K562 (cell line): ENCODE measurements around the gene HADHA. TPM values are rescaled to one million over a fixed set of nuclear protein-coding genes. Genes with fewer than 3 reads are reported as not detected.

Experiments
- HMGN3 ChIP-seq: IDR thresholded peaks from 2 replicates; pipeline ENCODE4 v1.6.1; 2011; ENCODE audit warnings: borderline replicate concordance, low read depth, mild to moderate bottlenecking, mixed read lengths, low read length; ENCODE audit not compliant: insufficient read length; ENCODE audit errors: extremely low read depth
- ZBTB2 ChIP-seq: fragments of 450-650 bp; IDR thresholded peaks from 2 replicates; pipeline ENCODE4 v1.6.1; 2016; ENCODE audit warnings: antibody characterized with exemption
- polyA plus RNA-seq, 8 experiments: library from polyadenylated mRNA; depleted of rRNA in 4 of 8; stranded (reverse) in 5 of 8; unstranded in 3 of 8; fragments of >200 nt; fragmentation: Nextera tagmentation in 2 of 8; fragmentation: Illumina TruSeq in 1 of 8; extraction: Ambion mirVana in 2 of 8; extraction: Trizol in 1 of 8; gene quantifications; 2 replicates each; pipeline versions ENCODE4 v1.2.1 to v1.2.3, GENCODE V29; 2011 to 2014; ENCODE audit warnings: inconsistent platforms in 1 of 8, missing spikeins in 1 of 8
- total RNA-seq, 7 experiments: library from RNA; depleted of rRNA in 6 of 7; stranded (reverse); fragments of >200 nt in 6 of 7; fragmentation: Illumina TruSeq in 2 of 7; extraction: Trizol in 2 of 7; gene quantifications; 2 replicates each; pipeline versions ENCODE4 v1.2.1 to v1.2.3, GENCODE V29; 2011 to 2021; ENCODE audit warnings: low replicate concordance in 1 of 7
- TF ChIP-seq, protein P1 (sequence below): fragments of 450-650 bp; IDR thresholded peaks from 2 replicates; pipeline ENCODE4 v1.6.1; 2016; ENCODE audit warnings: mild to moderate bottlenecking, moderate library complexity

The HADHA gene
- total and polyA plus RNA-seq, 9 of the 15 experiments (the other 6 are each of a cell fraction or from before 2014, with no cell fraction given), result 145 to 326 (median 202) TPM

- TF ChIP-seq, protein P1, sequence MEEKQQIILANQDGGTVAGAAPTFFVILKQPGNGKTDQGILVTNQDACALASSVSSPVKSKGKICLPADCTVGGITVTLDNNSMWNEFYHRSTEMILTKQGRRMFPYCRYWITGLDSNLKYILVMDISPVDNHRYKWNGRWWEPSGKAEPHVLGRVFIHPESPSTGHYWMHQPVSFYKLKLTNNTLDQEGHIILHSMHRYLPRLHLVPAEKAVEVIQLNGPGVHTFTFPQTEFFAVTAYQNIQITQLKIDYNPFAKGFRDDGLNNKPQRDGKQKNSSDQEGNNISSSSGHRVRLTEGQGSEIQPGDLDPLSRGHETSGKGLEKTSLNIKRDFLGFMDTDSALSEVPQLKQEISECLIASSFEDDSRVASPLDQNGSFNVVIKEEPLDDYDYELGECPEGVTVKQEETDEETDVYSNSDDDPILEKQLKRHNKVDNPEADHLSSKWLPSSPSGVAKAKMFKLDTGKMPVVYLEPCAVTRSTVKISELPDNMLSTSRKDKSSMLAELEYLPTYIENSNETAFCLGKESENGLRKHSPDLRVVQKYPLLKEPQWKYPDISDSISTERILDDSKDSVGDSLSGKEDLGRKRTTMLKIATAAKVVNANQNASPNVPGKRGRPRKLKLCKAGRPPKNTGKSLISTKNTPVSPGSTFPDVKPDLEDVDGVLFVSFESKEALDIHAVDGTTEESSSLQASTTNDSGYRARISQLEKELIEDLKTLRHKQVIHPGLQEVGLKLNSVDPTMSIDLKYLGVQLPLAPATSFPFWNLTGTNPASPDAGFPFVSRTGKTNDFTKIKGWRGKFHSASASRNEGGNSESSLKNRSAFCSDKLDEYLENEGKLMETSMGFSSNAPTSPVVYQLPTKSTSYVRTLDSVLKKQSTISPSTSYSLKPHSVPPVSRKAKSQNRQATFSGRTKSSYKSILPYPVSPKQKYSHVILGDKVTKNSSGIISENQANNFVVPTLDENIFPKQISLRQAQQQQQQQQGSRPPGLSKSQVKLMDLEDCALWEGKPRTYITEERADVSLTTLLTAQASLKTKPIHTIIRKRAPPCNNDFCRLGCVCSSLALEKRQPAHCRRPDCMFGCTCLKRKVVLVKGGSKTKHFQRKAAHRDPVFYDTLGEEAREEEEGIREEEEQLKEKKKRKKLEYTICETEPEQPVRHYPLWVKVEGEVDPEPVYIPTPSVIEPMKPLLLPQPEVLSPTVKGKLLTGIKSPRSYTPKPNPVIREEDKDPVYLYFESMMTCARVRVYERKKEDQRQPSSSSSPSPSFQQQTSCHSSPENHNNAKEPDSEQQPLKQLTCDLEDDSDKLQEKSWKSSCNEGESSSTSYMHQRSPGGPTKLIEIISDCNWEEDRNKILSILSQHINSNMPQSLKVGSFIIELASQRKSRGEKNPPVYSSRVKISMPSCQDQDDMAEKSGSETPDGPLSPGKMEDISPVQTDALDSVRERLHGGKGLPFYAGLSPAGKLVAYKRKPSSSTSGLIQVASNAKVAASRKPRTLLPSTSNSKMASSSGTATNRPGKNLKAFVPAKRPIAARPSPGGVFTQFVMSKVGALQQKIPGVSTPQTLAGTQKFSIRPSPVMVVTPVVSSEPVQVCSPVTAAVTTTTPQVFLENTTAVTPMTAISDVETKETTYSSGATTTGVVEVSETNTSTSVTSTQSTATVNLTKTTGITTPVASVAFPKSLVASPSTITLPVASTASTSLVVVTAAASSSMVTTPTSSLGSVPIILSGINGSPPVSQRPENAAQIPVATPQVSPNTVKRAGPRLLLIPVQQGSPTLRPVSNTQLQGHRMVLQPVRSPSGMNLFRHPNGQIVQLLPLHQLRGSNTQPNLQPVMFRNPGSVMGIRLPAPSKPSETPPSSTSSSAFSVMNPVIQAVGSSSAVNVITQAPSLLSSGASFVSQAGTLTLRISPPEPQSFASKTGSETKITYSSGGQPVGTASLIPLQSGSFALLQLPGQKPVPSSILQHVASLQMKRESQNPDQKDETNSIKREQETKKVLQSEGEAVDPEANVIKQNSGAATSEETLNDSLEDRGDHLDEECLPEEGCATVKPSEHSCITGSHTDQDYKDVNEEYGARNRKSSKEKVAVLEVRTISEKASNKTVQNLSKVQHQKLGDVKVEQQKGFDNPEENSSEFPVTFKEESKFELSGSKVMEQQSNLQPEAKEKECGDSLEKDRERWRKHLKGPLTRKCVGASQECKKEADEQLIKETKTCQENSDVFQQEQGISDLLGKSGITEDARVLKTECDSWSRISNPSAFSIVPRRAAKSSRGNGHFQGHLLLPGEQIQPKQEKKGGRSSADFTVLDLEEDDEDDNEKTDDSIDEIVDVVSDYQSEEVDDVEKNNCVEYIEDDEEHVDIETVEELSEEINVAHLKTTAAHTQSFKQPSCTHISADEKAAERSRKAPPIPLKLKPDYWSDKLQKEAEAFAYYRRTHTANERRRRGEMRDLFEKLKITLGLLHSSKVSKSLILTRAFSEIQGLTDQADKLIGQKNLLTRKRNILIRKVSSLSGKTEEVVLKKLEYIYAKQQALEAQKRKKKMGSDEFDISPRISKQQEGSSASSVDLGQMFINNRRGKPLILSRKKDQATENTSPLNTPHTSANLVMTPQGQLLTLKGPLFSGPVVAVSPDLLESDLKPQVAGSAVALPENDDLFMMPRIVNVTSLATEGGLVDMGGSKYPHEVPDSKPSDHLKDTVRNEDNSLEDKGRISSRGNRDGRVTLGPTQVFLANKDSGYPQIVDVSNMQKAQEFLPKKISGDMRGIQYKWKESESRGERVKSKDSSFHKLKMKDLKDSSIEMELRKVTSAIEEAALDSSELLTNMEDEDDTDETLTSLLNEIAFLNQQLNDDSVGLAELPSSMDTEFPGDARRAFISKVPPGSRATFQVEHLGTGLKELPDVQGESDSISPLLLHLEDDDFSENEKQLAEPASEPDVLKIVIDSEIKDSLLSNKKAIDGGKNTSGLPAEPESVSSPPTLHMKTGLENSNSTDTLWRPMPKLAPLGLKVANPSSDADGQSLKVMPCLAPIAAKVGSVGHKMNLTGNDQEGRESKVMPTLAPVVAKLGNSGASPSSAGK, result no peak
- TF ChIP-seq HMGN3, result peak; percentile 19
- no peak for TF ChIP-seq ZBTB2
Observed at GRCh38 chr2:26173776-26174482, 70.5 kb downstream of the HADHA start (continued).
